HepG2 (cell line): ENCODE measurements around the gene RABGAP1L. TPM values are rescaled to one million over a fixed set of nuclear protein-coding genes. Genes with fewer than 3 reads are reported as not detected.

ENCODE experiments used
- CREM ChIP-seq, 2 experiments: sonication (generic) in 1 of 2; formaldehyde crosslinking in 1 of 2; IDR thresholded peaks; 2 replicates each; pipeline versions ENCODE4 v1.4.0 to v1.6.1; 2016 to 2020; ENCODE audit warnings: antibody characterized with exemption in 1 of 2, mild to moderate bottlenecking in 1 of 2, missing genetic modification reagents in 1 of 2
- HNRNPL ChIP-seq: fragments of 200-400 bp; formaldehyde crosslinking; IDR thresholded peaks from 2 replicates; pipeline ENCODE4 v1.6.1; 2017; ENCODE audit warnings: mild to moderate bottlenecking, low read depth, low read length
- HNRNPLL ChIP-seq: fragments of 200-400 bp; formaldehyde crosslinking; IDR thresholded peaks from 2 replicates; pipeline ENCODE4 v1.6.1; 2017; ENCODE audit warnings: mild to moderate bottlenecking, low read depth, low read length; ENCODE audit not compliant: poor library complexity, severe bottlenecking
- KDM4B ChIP-seq: sonication (generic); formaldehyde crosslinking; IDR thresholded peaks from 2 replicates; pipeline ENCODE4 v1.4.0; 2020; ENCODE audit warnings: missing genetic modification reagents
- KMT2A ChIP-seq: sonication (generic); formaldehyde crosslinking; IDR thresholded peaks from 2 replicates; pipeline ENCODE4 v1.4.0; 2020; ENCODE audit warnings: missing genetic modification reagents
- MTF2 ChIP-seq: sonication (generic); formaldehyde crosslinking; IDR thresholded peaks from 2 replicates; pipeline ENCODE4 v1.5.0; 2020; ENCODE audit warnings: missing genetic modification reagents, borderline replicate concordance
- TARDBP ChIP-seq: sonication (generic); formaldehyde crosslinking; IDR thresholded peaks from 2 replicates; pipeline ENCODE4 v1.8.0; 2022; ENCODE audit warnings: mild to moderate bottlenecking, missing genetic modification reagents
- ZNF292 ChIP-seq: sonication (generic); formaldehyde crosslinking; IDR thresholded peaks from 2 replicates; pipeline ENCODE4 v1.8.1; 2022; ENCODE audit warnings: mild to moderate bottlenecking, low read depth, missing genetic modification reagents, borderline replicate concordance
- ZNF430 ChIP-seq: sonication (generic); formaldehyde crosslinking; IDR thresholded peaks from 2 replicates; pipeline ENCODE4 v1.9.0; 2021; ENCODE audit warnings: mild to moderate bottlenecking, missing genetic modification reagents
- ZNF543 ChIP-seq: sonication (generic); formaldehyde crosslinking; IDR thresholded peaks from 2 replicates; pipeline ENCODE4 v1.4.0; 2020; ENCODE audit warnings: mild to moderate bottlenecking, missing genetic modification reagents
- ZNF660 ChIP-seq: sonication (generic); formaldehyde crosslinking; IDR thresholded peaks from 2 replicates; pipeline ENCODE4 v1.5.1; 2020; ENCODE audit warnings: mild to moderate bottlenecking, low read depth, missing genetic modification reagents, borderline replicate concordance
- ZNF781 ChIP-seq: sonication (generic); formaldehyde crosslinking; IDR thresholded peaks from 2 replicates; pipeline ENCODE4 v1.5.1; 2020; ENCODE audit warnings: borderline replicate concordance, mild to moderate bottlenecking, missing genetic modification reagents; ENCODE audit errors: not compliant biosample characterization
- polyA plus RNA-seq, 8 experiments: library from polyadenylated mRNA; depleted of rRNA in 3 of 8; stranded (reverse) in 7 of 8; unstranded in 1 of 8; fragments of >200 nt; fragmentation: Illumina TruSeq in 4 of 8; extraction: Trizol in 4 of 8; gene quantifications; 2 replicates each; pipeline versions ENCODE4 v1.2.1 to v1.2.3, GENCODE V29; 2011 to 2016; ENCODE audit warnings: low read depth in 4 of 8, missing spikeins in 1 of 8, mixed read lengths in 1 of 8; ENCODE audit not compliant: insufficient read depth in 1 of 8
- total RNA-seq, 5 experiments: library from RNA; depleted of rRNA; stranded (reverse); fragments of >200 nt; fragmentation: Illumina TruSeq; extraction: Trizol; gene quantifications; 2 replicates each; pipeline ENCODE4 v1.2.3, GENCODE V29; 2016; ENCODE audit warnings: low read depth in 1 of 5
- TF ChIP-seq, protein P1 (sequence below): sonication (generic); formaldehyde crosslinking; conservative IDR thresholded peaks from 2 replicates; pipeline ENCODE4 v1.4.0; 2020; ENCODE audit warnings: missing genetic modification reagents
- TF ChIP-seq, protein P2 (sequence below): IDR thresholded peaks from 2 replicates; pipeline ENCODE4 v1.6.1; 2012; ENCODE audit warnings: low read depth, low read length, improper control_type of control experiment
- TF ChIP-seq, protein P3 (sequence below): sonication (generic); formaldehyde crosslinking; IDR thresholded peaks from 2 replicates; pipeline ENCODE4 v1.4.0; 2020; ENCODE audit warnings: missing genetic modification reagents

RABGAP1L gene
- total and polyA plus RNA-seq, 2 of the 13 experiments (the other 11 are each of a cell fraction or from before 2014, with no cell fraction given), result 7.9 to 22.6 TPM

DNA sequence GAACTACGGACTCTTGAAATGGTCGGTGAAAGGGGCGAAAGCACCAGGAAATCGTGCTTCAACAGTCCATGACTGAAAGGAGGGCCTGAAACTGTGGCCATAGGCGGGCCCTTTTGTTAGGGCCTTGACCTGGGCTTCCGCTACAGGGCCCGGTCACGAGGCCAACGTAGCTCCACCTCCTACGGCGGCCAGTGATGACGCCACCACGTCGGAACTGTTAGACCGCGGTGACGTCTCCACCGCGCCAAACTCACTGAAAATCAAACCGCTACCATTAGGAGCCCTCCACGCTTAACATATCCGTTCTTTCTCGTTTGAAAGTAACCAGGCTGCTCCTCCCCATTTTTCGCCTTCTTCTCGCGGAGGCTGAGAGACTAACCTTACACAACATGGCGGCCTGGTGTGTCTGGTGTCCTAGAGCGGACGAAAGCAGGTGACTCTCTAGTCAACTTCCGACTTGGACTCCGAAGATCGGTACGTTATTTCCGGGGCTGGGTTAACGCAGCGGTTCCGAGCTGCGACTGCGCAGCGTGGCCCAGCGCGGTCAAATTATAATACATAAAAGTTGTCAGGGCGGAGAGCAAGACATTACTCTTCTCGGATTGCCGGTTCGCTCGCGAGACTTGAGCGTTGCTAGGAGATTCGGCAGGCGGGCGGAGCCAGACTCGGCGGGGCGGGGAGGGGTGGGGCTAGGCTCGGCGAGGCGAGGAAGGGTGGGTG, 840.1 kb downstream of the RABGAP1L start (continued):
- TF ChIP-seq ZNF292 (CRISPR knock-in tag) (no peak; the same call in 1 of the 2 replicates), KMT2A (CRISPR knock-in tag) (peak; percentile 52; the same call in 1 of the 2 replicates), ZNF543 (CRISPR knock-in tag) (0 out of 2 replicates have a peak, but pooled peaks have one; percentile 15), HNRNPL (0 out of 2 replicates have a peak, but pooled peaks have one; percentile 25), HNRNPLL (peak; percentile 96), ZNF781 (CRISPR knock-in tag) (no peak), ZNF660 (CRISPR knock-in tag) (no peak), MTF2 (CRISPR knock-in tag) (no peak), TARDBP (peak; percentile 80), KDM4B (CRISPR knock-in tag) (peak; percentile 46; the same call in 1 of the 2 replicates), CREM (IDR thresholded peaks at IDR 0.05) (peak; percentile 99), CREM (CRISPR knock-in tag; IDR thresholded peaks at IDR 0.05) (peak; percentile 52; the same call in 1 of the 2 replicates), ZNF430 (CRISPR knock-in tag) (0 out of 2 replicates have a peak, but pooled peaks have one; percentile 10)
- TF ChIP-seq, protein P1, sequence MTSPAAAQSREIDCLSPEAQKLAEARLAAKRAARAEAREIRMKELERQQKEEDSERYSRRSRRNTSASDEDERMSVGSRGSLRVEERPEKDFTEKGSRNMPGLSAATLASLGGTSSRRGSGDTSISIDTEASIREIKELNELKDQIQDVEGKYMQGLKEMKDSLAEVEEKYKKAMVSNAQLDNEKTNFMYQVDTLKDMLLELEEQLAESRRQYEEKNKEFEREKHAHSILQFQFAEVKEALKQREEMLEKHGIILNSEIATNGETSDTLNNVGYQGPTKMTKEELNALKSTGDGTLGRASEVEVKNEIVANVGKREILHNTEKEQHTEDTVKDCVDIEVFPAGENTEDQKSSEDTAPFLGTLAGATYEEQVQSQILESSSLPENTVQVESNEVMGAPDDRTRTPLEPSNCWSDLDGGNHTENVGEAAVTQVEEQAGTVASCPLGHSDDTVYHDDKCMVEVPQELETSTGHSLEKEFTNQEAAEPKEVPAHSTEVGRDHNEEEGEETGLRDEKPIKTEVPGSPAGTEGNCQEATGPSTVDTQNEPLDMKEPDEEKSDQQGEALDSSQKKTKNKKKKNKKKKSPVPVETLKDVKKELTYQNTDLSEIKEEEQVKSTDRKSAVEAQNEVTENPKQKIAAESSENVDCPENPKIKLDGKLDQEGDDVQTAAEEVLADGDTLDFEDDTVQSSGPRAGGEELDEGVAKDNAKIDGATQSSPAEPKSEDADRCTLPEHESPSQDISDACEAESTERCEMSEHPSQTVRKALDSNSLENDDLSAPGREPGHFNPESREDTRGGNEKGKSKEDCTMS (CRISPR knock-in tag), result no peak
- TF ChIP-seq, protein P2, sequence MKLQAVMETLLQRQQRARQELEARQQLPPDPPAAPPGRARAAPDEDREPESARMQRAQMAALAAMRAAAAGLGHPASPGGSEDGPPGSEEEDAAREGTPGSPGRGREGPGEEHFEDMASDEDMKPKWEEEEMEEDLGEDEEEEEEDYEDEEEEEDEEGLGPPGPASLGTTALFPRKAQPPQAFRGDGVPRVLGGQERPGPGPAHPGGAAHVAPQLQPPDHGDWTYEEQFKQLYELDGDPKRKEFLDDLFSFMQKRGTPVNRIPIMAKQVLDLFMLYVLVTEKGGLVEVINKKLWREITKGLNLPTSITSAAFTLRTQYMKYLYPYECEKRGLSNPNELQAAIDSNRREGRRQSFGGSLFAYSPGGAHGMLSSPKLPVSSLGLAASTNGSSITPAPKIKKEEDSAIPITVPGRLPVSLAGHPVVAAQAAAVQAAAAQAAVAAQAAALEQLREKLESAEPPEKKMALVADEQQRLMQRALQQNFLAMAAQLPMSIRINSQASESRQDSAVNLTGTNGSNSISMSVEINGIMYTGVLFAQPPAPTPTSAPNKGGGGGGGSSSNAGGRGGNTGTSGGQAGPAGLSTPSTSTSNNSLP, result peak; percentile 77; the same call in 1 of the 2 replicates
- TF ChIP-seq, protein P3, sequence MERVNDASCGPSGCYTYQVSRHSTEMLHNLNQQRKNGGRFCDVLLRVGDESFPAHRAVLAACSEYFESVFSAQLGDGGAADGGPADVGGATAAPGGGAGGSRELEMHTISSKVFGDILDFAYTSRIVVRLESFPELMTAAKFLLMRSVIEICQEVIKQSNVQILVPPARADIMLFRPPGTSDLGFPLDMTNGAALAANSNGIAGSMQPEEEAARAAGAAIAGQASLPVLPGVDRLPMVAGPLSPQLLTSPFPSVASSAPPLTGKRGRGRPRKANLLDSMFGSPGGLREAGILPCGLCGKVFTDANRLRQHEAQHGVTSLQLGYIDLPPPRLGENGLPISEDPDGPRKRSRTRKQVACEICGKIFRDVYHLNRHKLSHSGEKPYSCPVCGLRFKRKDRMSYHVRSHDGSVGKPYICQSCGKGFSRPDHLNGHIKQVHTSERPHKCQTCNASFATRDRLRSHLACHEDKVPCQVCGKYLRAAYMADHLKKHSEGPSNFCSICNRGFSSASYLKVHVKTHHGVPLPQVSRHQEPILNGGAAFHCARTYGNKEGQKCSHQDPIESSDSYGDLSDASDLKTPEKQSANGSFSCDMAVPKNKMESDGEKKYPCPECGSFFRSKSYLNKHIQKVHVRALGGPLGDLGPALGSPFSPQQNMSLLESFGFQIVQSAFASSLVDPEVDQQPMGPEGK (CRISPR knock-in tag), result no peak
